ENCODE results near the gene BTBD19.

BTBD19 gene

DNA sequence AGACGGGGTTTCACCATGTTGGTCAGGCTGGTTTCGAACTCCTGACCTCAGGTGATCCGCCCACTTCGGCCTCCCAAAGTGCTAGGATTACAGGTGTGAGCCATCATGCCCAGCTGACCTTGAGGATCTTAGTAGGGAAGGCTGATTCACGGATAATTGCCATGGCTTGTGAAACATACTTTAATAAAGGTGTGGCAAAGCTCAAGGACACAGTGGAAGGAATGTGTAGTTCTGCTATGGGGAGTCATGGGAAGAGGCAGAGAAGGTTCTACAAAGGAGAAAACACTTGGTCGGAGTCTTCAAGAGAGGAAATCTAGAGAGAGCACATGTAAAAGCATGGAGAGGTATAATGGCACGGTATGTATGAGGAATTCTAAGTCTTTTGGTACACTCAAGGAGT is 47.4 kb downstream of the BTBD19 start:
- in situ Hi-C loops (cut with MboI; ENCODE audit: low sequenced_read_pairs): no loop called here

DNA sequence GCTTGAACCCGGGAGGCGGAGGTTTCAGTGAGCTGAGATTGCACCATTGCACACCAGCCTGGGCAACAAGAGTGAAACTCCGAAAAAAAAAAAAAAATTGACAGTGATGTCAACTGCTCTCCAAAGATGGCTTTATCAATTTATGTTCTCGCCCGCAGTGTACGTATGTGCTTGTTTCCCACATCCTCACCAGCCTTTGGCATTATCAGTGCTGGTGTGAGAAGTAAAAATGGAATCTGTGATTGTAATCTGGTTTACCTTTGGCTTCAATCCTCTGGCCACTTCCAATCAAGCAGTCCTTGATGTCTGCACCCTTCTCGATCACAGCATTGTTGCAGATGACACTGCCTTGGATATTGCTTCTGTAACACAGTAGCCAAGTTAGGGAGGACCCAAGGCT is 49.1 kb downstream of the BTBD19 start:
- in situ Hi-C loops (cut with MboI; ENCODE audit: low sequenced_read_pairs): no loop called here

DNA sequence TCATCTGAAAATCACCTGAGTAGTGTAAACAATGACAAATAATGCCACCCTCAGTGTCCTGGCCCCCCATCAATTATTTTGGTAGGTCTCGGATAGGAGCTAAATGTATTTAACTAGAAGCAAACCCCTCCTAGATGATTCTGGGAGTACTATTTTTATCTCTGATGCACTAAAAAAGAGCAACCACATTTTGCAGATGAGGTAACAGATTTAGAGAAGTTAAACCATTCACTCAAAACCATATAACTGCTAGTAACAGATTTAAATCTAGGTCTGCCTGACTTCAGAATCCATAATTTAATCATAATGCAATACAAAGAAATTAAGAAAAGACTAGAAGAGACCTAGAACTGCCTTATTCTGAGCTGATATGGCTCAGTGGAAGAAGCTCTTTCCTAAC is 52.0 kb downstream of the BTBD19 start:
- in situ Hi-C loops (cut with MboI; ENCODE audit: low sequenced_read_pairs): no loop called here

DNA sequence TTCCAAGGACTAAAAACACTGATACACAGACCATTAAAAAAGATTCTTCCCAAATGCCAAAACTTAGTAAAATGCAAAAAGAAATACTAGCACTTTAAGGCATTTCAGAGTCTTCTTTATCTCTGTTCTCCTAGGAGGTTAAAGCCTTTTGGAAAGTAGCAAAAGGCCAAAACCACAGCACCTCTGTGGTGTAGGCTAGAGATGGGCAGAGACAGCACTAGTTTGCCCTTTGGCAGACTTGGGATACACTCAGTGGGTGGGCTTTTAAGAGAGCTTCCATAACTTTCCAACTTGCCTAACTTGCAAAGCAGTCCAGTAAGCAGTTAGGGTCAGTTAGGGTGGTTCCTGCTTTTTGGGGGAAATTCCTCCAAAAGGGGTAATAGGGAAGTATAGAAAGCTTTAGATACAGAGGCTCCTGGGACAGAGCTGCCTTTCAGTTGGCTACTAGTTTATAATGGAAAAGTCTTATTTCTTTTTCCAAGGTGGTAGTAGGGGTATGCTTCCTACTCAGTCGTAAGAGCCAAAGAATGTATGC is 52.6 kb downstream of the BTBD19 start:
- in situ Hi-C loops (cut with MboI; ENCODE audit: low sequenced_read_pairs): no loop called here

DNA sequence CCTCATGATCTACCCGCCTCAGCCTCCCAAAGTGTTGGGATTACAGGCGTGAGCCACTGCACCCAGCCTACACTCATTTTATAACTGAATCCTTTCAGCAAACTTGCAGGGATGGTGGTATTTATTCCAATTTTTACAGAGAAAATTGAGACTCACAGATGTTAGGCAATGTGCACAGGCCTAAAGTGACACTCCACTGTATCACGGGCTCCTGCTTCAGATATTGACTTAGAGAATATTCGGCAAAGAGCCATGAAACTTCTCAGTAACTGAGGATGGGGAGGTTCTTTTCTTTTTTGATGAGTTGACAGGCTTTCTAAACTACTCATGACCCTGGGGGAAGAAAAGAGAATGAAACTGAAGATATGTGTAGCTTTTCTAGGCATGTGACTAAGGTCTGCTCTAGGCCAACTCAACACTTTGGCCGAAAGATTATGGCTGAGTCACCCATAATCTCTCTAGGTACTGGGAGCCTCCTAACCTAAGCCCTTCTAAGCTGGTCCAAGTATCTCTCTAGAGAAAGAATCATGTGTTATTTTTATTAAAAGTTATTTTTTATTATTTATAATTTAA is 54.6 kb downstream of the BTBD19 start:
- in situ Hi-C loops (cut with MboI; ENCODE audit: low sequenced_read_pairs): no loop called here

All from hTERT RPE-1 (cell line).